ENCODE results near the gene GLRX.

Gene GLRX

DNA sequence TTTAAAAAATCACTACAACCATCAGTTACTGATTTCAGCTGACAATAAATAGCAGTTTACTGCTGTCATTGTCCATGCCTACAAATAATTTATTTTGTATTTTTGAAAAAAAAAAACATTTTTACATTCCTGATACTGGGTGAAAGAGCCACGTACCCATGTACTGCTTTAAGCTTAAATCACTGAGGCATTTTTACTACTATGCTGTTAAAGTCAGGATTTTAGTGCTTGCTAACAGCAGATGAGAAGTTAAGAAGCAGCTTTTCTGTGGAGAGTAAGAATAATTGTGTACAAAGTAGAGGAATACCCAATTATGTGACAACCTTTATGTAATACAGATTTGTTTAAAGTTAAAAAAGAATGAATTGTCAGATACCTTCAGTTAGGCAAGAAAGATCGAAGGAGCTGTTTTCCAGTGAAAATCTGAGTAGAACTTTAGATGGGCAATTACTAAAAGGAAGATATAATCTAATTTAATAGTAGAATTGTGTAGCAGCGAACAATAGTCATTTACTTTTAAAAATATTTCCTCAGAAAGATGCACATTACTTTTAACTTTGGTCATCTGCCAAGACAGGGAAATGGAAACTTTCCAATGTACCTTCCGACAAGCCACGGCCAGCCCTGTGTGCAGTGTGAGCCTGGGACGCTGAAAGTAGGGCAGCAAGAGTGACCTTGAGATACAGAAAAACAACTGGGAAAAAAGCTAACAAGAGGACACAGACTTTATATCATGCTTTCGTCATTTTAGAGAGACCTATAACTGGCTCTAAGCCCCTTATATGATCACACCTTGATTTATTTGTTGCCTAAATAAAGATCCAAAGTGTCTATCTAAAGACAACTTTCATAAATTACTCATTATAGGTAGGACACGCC, 51.5 kb downstream of the GLRX start:
- TF ChIP-seq, protein P1, sequence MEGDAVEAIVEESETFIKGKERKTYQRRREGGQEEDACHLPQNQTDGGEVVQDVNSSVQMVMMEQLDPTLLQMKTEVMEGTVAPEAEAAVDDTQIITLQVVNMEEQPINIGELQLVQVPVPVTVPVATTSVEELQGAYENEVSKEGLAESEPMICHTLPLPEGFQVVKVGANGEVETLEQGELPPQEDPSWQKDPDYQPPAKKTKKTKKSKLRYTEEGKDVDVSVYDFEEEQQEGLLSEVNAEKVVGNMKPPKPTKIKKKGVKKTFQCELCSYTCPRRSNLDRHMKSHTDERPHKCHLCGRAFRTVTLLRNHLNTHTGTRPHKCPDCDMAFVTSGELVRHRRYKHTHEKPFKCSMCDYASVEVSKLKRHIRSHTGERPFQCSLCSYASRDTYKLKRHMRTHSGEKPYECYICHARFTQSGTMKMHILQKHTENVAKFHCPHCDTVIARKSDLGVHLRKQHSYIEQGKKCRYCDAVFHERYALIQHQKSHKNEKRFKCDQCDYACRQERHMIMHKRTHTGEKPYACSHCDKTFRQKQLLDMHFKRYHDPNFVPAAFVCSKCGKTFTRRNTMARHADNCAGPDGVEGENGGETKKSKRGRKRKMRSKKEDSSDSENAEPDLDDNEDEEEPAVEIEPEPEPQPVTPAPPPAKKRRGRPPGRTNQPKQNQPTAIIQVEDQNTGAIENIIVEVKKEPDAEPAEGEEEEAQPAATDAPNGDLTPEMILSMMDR (IDR thresholded peaks at IDR 0.05; ENCODE audit: insufficient read depth, low read length): no peak
- TF ChIP-seq, protein P2, sequence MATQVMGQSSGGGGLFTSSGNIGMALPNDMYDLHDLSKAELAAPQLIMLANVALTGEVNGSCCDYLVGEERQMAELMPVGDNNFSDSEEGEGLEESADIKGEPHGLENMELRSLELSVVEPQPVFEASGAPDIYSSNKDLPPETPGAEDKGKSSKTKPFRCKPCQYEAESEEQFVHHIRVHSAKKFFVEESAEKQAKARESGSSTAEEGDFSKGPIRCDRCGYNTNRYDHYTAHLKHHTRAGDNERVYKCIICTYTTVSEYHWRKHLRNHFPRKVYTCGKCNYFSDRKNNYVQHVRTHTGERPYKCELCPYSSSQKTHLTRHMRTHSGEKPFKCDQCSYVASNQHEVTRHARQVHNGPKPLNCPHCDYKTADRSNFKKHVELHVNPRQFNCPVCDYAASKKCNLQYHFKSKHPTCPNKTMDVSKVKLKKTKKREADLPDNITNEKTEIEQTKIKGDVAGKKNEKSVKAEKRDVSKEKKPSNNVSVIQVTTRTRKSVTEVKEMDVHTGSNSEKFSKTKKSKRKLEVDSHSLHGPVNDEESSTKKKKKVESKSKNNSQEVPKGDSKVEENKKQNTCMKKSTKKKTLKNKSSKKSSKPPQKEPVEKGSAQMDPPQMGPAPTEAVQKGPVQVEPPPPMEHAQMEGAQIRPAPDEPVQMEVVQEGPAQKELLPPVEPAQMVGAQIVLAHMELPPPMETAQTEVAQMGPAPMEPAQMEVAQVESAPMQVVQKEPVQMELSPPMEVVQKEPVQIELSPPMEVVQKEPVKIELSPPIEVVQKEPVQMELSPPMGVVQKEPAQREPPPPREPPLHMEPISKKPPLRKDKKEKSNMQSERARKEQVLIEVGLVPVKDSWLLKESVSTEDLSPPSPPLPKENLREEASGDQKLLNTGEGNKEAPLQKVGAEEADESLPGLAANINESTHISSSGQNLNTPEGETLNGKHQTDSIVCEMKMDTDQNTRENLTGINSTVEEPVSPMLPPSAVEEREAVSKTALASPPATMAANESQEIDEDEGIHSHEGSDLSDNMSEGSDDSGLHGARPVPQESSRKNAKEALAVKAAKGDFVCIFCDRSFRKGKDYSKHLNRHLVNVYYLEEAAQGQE (IDR thresholded peaks at IDR 0.05; ENCODE audit: insufficient replicate concordance, low read depth): no peak
- no peak for TF ChIP-seq POLR2AphosphoS5 (IDR thresholded peaks at IDR 0.05; ENCODE audit: low read depth)
- TF ChIP-seq GABPA (IDR thresholded peaks at IDR 0.05; ENCODE audit: low read depth): no peak
- no peak for TF ChIP-seq SPI1 (IDR thresholded peaks at IDR 0.05; ENCODE audit: borderline replicate concordance, low read depth)
- Histone ChIP-seq H3K4me3 (replicated peaks; ENCODE audit: insufficient read depth, low read length) (no peak overlapping the region), H3K27me3 (ENCODE audit: insufficient read depth, poor library complexity, severe bottlenecking) (no peaks in the 10 kb centered on the region), H3K27ac (replicated peaks) (no peak overlapping the region)
- no peak for DNase-seq (ENCODE audit: low read depth in 1 of 2, low spot score in 1 of 2)

DNA sequence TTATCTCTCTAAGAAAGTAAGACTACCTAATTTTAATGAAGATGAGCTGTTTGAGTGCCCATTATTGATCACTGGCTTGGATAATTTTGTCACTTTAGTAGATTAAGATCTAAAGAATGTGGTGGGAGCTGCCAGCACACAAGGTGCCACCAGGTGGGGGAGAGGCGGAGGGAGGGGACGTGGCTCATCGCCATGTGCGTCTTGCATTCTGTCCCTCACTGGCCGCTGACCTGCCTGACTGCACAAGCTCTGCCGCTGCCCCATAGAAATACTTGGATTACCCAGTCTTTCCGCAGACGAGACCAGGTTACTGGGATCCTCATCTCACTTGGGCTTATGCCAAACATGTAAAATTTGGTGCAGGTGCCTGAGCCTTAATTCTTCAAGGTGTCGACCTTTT, 53.8 kb downstream of the GLRX start:
- TF ChIP-seq, protein P1 (IDR thresholded peaks at IDR 0.05; ENCODE audit: insufficient read depth, low read length): no peak
- TF ChIP-seq, protein P2 (IDR thresholded peaks at IDR 0.05; ENCODE audit: insufficient replicate concordance, low read depth): no peak
- TF ChIP-seq SPI1 (IDR thresholded peaks at IDR 0.05; ENCODE audit: borderline replicate concordance, low read depth) (no peak), GABPA (IDR thresholded peaks at IDR 0.05; ENCODE audit: low read depth) (no peak)
- DNase-seq (ENCODE audit: low read depth in 1 of 2, low spot score in 1 of 2): no peak
- no peak overlapping the region for H3K27ac ChIP-seq (replicated peaks)
- H3K27me3 ChIP-seq (ENCODE audit: insufficient read depth, poor library complexity, severe bottlenecking): no peaks in the 10 kb centered on the region
- no peak overlapping the region for H3K4me3 ChIP-seq (replicated peaks; ENCODE audit: insufficient read depth, low read length)

DNA sequence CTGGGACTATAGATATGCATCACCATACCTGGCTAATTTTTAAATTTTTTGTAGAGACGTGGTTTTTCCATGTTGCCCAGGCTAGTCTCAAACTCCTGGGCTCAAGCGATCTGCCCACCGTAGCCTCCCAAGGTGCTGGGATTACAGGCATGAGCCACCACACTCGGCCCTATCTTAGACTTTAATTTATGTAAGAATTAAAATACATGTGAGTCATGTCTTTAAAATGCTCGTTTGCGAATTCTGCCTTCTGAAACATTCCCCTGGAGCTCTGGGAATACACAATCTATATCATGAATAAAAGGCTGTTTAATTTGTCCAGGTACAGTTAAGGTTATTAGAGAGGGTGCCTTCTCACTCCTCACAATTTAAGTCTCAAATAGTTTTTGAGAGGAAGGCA, 58.6 kb downstream of the GLRX start:
- Histone ChIP-seq H3K27me3 (ENCODE audit: insufficient read depth, poor library complexity, severe bottlenecking) (no peaks in the 10 kb centered on the region), H3K27ac (replicated peaks) (no peak overlapping the region), H3K4me3 (replicated peaks; ENCODE audit: insufficient read depth, low read length) (no peak overlapping the region)
- TF ChIP-seq SPI1 (IDR thresholded peaks at IDR 0.05; ENCODE audit: borderline replicate concordance, low read depth) (no peak), POLR2AphosphoS5 (IDR thresholded peaks at IDR 0.05; ENCODE audit: low read depth) (no peak), GABPA (IDR thresholded peaks at IDR 0.05; ENCODE audit: low read depth) (no peak)
- TF ChIP-seq, protein P1 (IDR thresholded peaks at IDR 0.05; ENCODE audit: insufficient read depth, low read length): no peak
- TF ChIP-seq, protein P2 (IDR thresholded peaks at IDR 0.05; ENCODE audit: insufficient replicate concordance, low read depth): no peak
- DNase-seq (ENCODE audit: low read depth in 1 of 2, low spot score in 1 of 2): no peak
